DOHH2 (cell line): ENCODE results near the gene OPRPN.

Experiments used
- CTCF ChIP-seq: fragments of 200-600 bp; sonication (generic); IDR thresholded peaks from one replicate; pipeline ENCODE4 v1.5.1; 2014; ENCODE audit warnings: antibody characterized with exemption, mild to moderate bottlenecking, low read depth, low read length; ENCODE audit not compliant: poor library complexity, severe bottlenecking
- EZH2phosphoT487 ChIP-seq: fragments of 200-600 bp; sonication (generic); IDR thresholded peaks from 2 replicates; pipeline ENCODE4 v1.6.1; 2017; ENCODE audit warnings: borderline replicate concordance, mild to moderate bottlenecking, antibody characterized with exemption, low read length, moderate library complexity, mixed read lengths

GRCh38 chr4:70397580-70397979 lies at the start of gene OPRPN:
- TF ChIP-seq CTCF: no peak
- no peak for TF ChIP-seq EZH2phosphoT487
